ENCODE results near the gene TBRG4.

TBRG4 gene

DNA sequence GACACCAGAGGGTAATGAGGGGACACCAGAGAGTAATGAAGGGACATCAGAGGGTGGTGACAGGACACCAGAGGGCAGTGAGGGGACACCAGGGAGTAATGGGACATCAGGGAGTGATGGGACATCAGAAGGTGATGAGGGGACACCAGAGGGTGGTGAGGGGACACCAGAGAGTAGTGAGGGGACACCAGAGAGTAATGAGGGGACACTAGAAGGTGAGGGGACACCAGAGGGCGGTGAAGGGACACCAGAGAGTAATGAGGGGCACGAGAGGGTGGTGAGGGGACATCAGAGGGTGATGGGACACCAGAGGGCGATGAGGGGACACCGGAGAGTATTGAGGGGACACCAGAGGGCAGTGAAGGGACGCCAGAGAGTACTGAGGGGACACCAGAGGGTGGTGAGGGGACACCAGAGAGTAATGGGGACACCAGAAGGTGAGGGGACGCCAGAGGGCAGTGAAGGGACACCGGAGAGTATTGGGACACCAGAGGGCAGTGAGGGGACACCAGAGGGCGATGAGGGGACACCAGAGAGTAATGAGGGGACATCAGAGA lies 33.3 kb downstream of the TBRG4 start:
- ChIA-PET POLR2A (no interaction called here), CTCF (no interaction called here)
- H3K4me3 ChIP-seq (ENCODE audit: low read depth, low read length) = no peak overlapping the region
- DNase-seq (ENCODE audit: low read depth, low spot score) = no peak
- TF ChIP-seq, protein P1, sequence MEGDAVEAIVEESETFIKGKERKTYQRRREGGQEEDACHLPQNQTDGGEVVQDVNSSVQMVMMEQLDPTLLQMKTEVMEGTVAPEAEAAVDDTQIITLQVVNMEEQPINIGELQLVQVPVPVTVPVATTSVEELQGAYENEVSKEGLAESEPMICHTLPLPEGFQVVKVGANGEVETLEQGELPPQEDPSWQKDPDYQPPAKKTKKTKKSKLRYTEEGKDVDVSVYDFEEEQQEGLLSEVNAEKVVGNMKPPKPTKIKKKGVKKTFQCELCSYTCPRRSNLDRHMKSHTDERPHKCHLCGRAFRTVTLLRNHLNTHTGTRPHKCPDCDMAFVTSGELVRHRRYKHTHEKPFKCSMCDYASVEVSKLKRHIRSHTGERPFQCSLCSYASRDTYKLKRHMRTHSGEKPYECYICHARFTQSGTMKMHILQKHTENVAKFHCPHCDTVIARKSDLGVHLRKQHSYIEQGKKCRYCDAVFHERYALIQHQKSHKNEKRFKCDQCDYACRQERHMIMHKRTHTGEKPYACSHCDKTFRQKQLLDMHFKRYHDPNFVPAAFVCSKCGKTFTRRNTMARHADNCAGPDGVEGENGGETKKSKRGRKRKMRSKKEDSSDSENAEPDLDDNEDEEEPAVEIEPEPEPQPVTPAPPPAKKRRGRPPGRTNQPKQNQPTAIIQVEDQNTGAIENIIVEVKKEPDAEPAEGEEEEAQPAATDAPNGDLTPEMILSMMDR (IDR thresholded peaks at IDR 0.05; ENCODE audit: insufficient read depth, low read length, missing control alignments) = no peak

DNA sequence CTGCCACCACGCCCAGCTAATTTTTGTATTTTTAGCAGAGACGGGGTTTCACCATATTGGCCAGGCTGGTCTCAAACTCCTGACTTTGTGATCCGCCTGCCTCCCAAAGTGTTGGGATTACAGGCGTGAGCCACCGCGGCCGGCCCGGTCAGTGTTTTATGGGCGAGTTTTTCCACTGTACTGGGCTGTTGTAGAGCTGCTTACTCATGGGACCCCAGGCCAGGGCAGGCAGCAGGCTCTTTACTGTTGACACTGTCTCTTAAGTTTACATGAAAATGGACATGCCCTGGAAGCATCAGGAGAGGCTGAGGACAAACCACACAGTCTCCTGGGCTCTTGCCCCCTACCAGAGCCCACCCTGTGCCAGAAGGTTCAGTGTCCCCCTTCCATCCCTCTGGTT lies 33.9 kb downstream of the TBRG4 start:
- TF ChIP-seq, protein P1 (IDR thresholded peaks at IDR 0.05; ENCODE audit: insufficient read depth, low read length, missing control alignments) = no peak
- DNase-seq (ENCODE audit: low read depth, low spot score) = no peak
- no peak overlapping the region for H3K4me3 ChIP-seq (ENCODE audit: low read depth, low read length)
- POLR2A ChIA-PET = no interaction called here
- CTCF ChIA-PET = interaction anchor here (1.2 kb wide), 1 partner anchor 104 kb away, joined by 3 read pairs; no protein-coding TSS in a partner anchor

DNA sequence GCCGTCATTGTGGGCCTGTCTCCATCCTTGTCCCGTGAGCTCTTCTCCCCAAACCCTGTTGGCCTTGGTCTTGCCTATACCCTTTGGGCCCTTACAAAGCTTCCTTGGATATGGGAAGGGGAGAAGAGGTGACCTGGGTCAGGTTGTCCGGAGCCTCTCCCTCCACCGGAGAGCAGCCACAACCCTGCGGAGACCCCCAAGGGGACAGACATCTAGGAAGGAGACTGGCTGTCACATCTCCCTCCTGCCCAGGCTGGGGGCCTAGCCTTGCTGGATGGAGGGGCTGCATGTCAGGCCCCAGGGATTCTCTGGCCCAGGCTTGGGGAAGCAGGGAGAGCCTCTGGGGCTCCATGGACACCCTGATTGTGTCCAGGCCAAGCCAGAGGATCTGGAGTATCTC lies 34.6 kb downstream of the TBRG4 start:
- DNase-seq (ENCODE audit: low read depth, low spot score) = no peak
- ChIA-PET POLR2A (no interaction called here), CTCF (interaction anchor here (1.0 to 1.2 kb wide), 2 partner anchors 61 to 104 kb away, joined by 3 read pairs; no protein-coding TSS in a partner anchor)
- TF ChIP-seq, protein P1 (IDR thresholded peaks at IDR 0.05; ENCODE audit: insufficient read depth, low read length, missing control alignments) = no peak
- no peak overlapping the region for H3K4me3 ChIP-seq (ENCODE audit: low read depth, low read length)

DNA sequence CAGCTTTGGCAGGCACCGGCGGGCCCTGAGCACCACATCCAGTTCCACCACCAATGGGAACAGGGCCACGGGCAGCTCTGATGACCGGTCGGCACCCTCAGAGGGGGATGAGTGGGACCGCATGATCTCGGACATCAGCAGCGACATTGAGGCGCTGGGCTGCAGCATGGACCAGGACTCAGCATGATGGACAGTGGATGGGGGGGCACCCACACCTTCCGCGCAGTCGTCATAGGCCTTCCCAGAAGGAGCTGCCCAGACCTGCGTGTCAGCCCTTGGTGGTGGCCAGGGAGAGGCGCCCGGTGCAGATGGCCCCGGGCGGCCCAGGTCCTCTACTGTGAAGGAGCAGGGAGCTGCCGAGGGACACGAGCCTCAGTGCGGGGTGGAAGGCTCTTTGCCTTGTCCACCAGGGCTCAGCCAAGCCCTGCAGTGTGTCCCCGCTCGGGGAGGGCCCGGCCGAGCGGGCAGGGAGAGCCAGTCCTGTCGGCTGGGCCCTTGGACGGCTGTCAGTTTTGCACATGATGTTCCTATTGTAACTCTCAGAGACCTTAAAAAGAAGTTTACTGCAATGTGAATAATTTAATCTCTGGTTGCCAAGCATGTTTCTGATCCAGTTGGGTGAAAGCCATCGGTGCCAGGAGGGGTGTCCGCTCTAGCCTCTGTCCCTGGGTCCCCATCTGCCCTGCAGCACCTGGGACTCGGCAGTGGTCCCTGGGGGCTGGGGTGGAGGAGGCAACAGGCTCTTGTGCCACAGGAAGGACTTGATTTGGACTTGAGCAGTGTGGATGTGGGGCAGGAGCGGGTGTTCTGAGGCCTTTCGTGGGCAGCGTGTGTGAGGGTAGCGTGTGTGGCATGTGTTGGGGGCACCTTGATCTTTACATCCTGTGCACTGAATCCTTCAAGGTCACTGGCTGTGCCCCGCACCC lies 35.4 kb downstream of the TBRG4 start:
- ChIA-PET CTCF (interaction anchor here (1.0 to 1.2 kb wide), 2 partner anchors 62 to 103 kb away, joined by 3 read pairs; no protein-coding TSS in a partner anchor), POLR2A (no interaction called here)
- H3K4me3 ChIP-seq (ENCODE audit: low read depth, low read length) = no peak overlapping the region
- TF ChIP-seq, protein P1 (IDR thresholded peaks at IDR 0.05; ENCODE audit: insufficient read depth, low read length, missing control alignments) = no peak
- no peak for DNase-seq (ENCODE audit: low read depth, low spot score)

DNA sequence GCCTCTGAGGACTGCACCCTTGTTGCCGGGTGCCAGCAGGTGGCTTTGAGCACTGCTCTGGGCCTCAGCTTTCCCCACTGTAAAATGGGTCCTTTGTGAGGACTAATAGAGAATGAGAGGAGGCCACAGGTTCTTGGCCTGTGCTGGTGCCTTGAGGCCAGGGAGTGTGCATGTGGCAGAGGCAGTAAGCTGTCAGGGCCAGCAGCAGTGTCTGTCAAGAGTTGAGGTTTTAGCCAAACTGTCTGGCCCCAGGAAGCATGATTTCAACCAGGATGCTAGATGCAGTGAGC lies 36.2 kb downstream of the TBRG4 start:
- ChIA-PET CTCF (no interaction called here), POLR2A (no interaction called here)
- TF ChIP-seq, protein P1 (IDR thresholded peaks at IDR 0.05; ENCODE audit: insufficient read depth, low read length, missing control alignments) = no peak
- no peak overlapping the region for H3K4me3 ChIP-seq (ENCODE audit: low read depth, low read length)
- DNase-seq (ENCODE audit: low read depth, low spot score) = no peak

DNA sequence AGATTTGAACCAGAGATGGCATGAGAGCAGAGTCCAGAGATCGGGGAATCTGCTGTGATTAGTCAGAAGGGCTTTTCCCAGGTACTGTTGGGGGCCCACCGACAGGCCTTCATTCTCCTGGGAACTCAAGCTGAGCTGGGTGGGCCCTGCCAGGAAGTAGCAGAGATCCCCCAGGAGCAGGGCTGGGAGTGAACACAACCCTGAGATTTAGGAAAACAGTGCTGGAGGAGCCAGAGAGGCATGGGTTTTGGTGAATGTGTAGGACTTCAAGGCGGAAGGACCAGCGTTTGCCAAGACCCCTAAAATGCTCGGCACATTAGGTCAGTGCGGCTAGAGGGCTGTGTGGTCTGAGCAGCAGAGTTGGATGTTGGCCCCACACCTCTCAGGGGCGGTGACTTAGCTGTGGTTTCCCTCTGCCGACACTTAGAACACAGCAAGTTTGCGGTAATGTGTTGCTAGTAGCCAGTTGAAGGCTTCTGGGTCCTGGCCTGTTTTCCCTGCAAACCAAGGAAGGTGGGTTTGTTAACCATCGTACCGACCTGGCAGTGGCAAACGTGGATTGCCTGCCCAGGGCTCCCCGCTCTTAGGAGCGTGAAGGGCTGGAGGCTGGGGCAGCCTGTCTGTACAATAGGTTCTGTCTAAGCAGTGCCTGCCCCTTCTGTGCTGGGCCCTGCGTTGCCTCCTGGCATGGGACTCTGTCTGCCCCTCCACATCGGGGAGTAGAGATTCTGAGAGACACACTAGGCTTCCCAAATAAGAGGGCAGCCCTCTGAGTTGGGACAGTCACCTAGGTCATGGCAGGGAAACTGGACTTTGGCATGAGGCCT lies 36.8 kb downstream of the TBRG4 start:
- ChIA-PET POLR2A (no interaction called here), CTCF (no interaction called here)
- TF ChIP-seq, protein P1 (IDR thresholded peaks at IDR 0.05; ENCODE audit: insufficient read depth, low read length, missing control alignments) = no peak
- DNase-seq (ENCODE audit: low read depth, low spot score) = no peak
- H3K4me3 ChIP-seq (ENCODE audit: low read depth, low read length) = no peak overlapping the region
